Fibroblast of the aortic adventitia (primary cell): Measurements from ENCODE around the gene AHSP. TPM values are rescaled to one million over a fixed set of nuclear protein-coding genes. Genes with fewer than 3 reads are reported as not detected.

Experiments used
- DNase-seq: peaks from one replicate; pipeline ENCODE4 v3.0.0-alpha.2; 2010; ENCODE audit warnings: low read depth
- H3K4me3 ChIP-seq: 2 replicates; pipeline ENCODE4 v1.5.1; 2011; ENCODE audit warnings: low read depth, mild to moderate bottlenecking, control low read depth, low read length, moderate library complexity
- total RNA-seq: library from RNA; depleted of rRNA; stranded (reverse); fragments of >200 nt; gene quantifications from 2 replicates; pipeline ENCODE4 v1.2.3, GENCODE V29; 2012; ENCODE audit warnings: low replicate concordance
- TF ChIP-seq, protein P1 (sequence below): IDR thresholded peaks from 2 replicates; pipeline ENCODE4 v1.5.1; 2011; ENCODE audit warnings: mild to moderate bottlenecking, low read length, control low read depth, inconsistent platforms; ENCODE audit not compliant: insufficient read depth

Gene AHSP
- total RNA-seq, 1 donor, result not detected

DNA sequence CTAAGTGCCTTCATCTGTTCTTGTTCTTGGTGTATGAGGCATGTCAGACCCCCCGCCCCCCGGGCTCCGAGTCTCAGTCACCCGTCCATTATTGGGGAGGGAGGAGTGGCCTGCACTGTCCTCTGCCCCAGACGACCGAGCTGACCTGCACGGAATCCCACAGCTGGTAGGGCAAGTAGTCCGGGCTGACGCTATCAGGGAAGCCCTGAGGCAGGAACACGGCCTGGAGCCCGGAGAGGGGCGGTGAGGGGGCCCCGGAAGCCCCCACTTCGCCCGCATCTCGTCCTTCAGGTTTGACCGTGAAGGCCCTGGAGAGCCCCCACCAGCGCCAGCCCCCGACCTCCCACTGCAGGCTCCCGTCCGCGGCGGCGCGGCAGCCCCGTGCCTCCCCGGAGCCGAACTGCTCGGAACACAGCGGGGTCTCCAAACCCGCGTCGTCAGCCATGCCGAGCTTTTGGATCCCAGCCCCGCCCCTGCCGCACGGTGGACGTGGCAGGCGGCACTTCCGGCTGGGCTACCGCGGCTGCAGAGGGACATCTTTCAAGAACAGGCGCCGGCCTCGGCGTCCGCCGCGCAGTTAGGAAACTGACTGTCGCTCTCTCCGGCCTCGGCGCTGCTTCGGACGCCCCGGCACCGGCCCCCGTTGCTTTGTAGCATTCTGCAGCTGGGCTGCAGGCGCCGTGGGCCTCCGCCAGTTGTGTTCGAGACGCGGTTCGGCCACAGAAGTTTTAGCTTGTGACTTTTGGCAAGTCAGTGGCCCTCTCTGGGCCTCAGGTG, 19.6 kb upstream of the AHSP start, which contains the start of gene RUSF1:
RUSF1 (minus strand) TSS at position 463 of the 777 bp plus-strand sequence; CDS start at position 445, 18 bp downstream.
- H3K4me3 ChIP-seq, result peak within 1 kb of the TSS; percentile 94
- TF ChIP-seq, protein P1, sequence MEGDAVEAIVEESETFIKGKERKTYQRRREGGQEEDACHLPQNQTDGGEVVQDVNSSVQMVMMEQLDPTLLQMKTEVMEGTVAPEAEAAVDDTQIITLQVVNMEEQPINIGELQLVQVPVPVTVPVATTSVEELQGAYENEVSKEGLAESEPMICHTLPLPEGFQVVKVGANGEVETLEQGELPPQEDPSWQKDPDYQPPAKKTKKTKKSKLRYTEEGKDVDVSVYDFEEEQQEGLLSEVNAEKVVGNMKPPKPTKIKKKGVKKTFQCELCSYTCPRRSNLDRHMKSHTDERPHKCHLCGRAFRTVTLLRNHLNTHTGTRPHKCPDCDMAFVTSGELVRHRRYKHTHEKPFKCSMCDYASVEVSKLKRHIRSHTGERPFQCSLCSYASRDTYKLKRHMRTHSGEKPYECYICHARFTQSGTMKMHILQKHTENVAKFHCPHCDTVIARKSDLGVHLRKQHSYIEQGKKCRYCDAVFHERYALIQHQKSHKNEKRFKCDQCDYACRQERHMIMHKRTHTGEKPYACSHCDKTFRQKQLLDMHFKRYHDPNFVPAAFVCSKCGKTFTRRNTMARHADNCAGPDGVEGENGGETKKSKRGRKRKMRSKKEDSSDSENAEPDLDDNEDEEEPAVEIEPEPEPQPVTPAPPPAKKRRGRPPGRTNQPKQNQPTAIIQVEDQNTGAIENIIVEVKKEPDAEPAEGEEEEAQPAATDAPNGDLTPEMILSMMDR, result no peak
- peak; percentile 85 for DNase-seq

DNA sequence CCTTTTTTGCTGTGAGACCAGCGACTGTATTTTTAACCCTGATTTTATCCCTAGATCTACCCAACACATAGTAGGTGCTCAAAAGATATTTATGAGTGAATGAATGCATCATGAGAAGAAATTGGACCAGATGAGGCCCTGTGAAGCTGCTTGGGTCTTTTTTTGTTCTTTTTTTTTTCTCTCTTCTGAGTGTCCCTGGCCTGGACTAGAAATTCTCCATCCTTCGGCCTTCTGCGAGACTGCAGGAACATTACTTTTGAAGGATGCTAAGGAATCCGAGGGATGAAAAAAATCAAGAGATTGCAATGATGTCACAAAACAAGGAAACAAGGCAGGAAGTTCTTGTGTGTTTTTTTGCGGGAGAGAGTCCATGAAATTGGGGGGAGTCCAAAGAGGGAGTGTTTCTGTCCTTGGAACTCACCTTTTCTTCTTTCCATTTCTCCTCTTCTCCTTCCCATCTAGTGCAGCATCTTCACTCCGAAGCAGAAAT, 18.9 kb upstream of the AHSP start:
- TF ChIP-seq, protein P1, result no peak
- peak; percentile 69 for DNase-seq
- H3K4me3 ChIP-seq, result peak overlapping the region; percentile 94

DNA sequence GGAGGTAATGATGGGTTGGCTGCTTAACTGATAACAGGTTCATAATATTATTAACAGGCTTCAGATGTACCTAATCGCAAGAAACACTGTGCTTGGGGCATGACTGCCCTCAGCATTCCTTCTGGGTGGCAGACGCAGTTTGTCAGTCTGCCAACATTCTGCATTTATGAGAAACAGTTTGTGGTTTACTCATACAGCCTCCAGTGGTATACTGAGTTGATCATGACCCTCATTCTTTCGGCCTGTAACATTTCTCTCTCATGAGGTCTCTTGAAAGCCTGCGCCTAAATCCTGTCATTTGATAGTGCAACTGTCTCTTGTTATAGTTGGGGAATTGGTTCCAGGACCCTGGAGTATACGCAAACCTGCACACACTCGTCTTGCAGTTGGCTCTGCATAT, 14.6 kb upstream of the AHSP start:
- DNase-seq, result peak; percentile 5
- no peak overlapping the region for H3K4me3 ChIP-seq
- TF ChIP-seq, protein P1, result no peak

DNA sequence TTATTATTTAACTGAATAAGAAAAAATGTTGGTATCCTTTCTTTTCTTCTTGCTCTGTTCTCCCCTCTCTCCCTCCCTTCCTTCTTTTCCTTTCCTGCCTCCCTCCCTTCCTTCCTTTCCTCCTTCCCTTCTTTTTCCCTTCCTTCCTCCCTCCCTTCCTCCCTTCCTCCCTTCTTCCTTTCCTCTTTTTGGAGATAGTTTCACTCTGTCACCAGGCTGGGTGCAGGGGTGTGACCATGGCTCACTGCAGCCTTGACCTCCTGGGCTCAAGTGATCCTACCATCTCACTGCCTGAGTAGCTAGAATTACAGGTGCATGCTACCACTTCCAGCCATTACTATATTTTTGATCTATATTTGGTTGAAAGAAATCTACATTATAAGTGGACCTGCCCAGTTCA, 13.8 kb upstream of the AHSP start:
- TF ChIP-seq, protein P1, result no peak
- DNase-seq, result no peak
- no peak overlapping the region for H3K4me3 ChIP-seq

DNA sequence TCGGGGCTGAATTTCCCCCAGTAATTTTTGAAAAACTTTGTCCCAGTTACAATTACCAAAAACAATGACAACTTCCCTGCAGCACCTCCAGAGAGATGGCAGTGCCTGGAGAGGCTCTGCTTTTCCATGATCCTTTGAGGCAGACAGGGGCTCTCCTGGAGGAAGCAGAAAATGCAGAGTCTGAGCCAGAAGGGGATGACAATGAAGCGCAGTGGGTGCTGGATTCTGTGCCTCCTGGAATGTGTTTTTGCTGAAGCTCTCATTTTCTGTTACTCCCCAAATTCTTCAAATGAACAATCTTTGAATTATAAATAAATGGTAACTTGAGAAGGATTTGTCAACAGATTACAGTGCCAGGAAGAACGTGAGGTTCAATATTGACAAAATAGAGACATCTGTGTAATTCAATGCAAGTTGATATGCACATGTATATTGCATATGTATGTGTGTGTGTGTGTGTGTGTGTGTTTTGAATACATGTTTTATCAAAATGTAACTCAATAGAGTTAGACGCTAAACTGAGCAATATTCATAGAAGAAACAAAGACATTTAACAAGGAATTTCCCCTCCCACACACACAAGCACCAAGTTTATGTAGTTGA, 9.8 kb upstream of the AHSP start:
- no peak overlapping the region for H3K4me3 ChIP-seq
- no peak for DNase-seq
- TF ChIP-seq, protein P1, result no peak

DNA sequence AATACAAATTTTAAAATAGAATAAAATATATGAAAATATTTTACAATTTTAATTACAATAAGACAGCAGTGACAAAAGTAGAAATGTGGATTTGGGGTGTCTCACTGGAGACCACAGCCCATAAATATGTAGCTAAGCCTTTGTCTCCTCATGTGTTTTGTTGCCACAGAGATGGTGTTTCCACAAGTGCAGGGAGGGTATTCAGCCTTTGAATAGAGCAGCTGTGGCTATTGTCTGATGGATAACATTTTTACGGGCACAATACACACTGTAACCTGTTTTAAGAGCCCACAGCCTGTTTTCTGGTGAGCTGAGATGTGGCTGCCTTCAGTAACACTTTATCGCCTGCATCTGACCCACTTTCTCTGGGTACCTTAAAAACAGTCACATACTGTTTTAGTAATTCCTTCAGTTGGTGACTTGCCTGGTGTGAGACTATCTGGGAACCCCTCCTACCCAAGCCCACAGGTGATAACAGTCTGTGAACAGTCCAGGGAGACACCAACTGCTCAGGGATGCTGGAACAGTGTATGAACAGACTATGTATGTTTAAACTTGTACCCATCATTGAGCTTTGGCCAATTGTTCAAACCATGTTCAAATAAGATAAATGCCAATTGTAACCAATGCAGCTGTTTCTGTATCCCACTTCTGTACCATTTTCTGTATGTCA, 7.8 kb upstream of the AHSP start:
- no peak for DNase-seq
- TF ChIP-seq, protein P1, result no peak
- H3K4me3 ChIP-seq, result no peak overlapping the region
